ENCODE results near the gene MAGI1.
"Not testable (repeated sequence)": the region's sequence is repeated elsewhere in the genome, so short reads cannot be mapped to it uniquely, and the experiment has no call there.

- TF ChIP-seq EZH2phosphoT487 (IDR thresholded peaks at IDR 0.05; ENCODE audit: borderline replicate concordance); SRF (IDR thresholded peaks at IDR 0.05; ENCODE audit: low read depth); EZH2 (IDR thresholded peaks at IDR 0.05); CEBPB (IDR thresholded peaks at IDR 0.05; ENCODE audit: low read depth): not testable (repeated sequence)
Measured at GRCh38 chr3:65509423-65509794, 529.3 kb downstream of the MAGI1 start.
